Measurements from ENCODE around the gene C16orf74.

DNA sequence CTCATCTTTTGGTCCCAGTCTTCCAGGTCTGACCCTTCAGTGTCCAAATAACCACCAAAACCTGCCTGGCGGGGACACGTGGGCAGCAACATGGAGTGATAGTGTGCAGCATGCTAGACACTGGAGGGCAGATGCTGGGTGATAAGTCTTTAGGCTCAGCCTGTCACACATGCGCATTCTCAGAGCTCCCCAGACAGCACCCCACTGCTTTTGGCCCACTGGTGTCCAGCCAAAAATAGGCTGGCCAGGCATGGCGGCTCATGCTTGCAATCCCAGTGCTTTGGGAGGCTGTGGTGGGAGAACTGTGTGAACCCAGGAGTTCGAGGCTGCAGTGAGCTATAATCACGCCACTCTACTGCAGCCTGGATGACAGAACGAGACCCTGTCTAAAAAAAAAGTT is 74.4 kb downstream of the C16orf74 start:
- TF ChIP-seq, protein P1, sequence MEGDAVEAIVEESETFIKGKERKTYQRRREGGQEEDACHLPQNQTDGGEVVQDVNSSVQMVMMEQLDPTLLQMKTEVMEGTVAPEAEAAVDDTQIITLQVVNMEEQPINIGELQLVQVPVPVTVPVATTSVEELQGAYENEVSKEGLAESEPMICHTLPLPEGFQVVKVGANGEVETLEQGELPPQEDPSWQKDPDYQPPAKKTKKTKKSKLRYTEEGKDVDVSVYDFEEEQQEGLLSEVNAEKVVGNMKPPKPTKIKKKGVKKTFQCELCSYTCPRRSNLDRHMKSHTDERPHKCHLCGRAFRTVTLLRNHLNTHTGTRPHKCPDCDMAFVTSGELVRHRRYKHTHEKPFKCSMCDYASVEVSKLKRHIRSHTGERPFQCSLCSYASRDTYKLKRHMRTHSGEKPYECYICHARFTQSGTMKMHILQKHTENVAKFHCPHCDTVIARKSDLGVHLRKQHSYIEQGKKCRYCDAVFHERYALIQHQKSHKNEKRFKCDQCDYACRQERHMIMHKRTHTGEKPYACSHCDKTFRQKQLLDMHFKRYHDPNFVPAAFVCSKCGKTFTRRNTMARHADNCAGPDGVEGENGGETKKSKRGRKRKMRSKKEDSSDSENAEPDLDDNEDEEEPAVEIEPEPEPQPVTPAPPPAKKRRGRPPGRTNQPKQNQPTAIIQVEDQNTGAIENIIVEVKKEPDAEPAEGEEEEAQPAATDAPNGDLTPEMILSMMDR (IDR thresholded peaks at IDR 0.05), result no peak
- TF ChIP-seq POLR2A (IDR thresholded peaks at IDR 0.05), result no peak
